Measurements from ENCODE around the gene ZNF813. TPM values are rescaled to one million over a fixed set of nuclear protein-coding genes. Genes with fewer than 3 reads are reported as not detected.

Gene ZNF813
- total and polyA plus RNA-seq, 9 of the 15 experiments (the other 6 are each of a cell fraction or from before 2014, with no cell fraction given) = 1.3 to 8.0 (median 5.3) TPM

DNA sequence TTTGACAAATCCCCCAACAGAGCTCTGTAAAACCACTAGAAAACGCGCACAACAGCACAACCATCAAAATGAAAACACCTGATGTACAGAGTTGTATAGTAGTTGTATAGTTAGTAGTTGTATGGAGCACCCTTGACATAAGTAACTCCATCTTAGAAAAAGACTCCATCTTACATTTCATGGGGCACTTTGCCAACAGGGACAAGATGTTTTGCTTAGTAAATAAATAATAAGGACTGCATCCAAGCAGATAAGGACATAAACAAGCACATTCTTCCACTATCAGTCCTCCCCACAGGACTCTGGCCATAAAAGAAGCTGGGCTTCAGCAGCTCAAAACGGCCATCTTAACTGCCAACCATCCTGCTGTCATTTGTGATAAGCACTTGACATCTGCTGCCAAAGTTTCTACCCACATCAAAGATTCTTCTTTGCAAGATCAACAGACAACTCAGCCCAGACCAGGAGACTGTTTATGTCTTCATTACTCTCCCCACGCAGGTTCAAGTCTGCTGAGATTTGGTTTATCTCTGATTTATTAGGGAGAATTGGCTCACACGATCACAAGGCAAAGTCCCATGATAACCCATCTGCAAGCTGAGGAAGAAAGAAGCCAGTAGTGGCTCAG lies 49.7 kb downstream of the ZNF813 start (continued):
- TF ChIP-seq XRCC4 (IDR thresholded peaks at IDR 0.05; ENCODE audit: extremely low read depth, insufficient read depth, insufficient read length) (no peak), YBX1 (IDR thresholded peaks at IDR 0.05) (no peak), MAFG (tag; conservative IDR thresholded peaks at IDR 0.05) (peak; percentile 60), RBFOX2 (IDR thresholded peaks at IDR 0.05; ENCODE audit: low read depth, low read length) (no peak), ZNF75A (CRISPR knock-in tag; IDR thresholded peaks at IDR 0.05) (no peak), BDP1 (IDR thresholded peaks at IDR 0.05; ENCODE audit: insufficient read depth, insufficient read length) (no peak), TAF7 (tag; IDR thresholded peaks at IDR 0.05) (no peak), KLF6 (CRISPR knock-in tag; IDR thresholded peaks at IDR 0.05; ENCODE audit: borderline replicate concordance) (peak; percentile 97; the same call in 1 of the 2 replicates), ZNF224 (CRISPR knock-in tag; IDR thresholded peaks at IDR 0.05) (no peak), STAT5B (CRISPR knock-in tag; IDR thresholded peaks at IDR 0.05) (peak; percentile 88; the same call in 1 of the 2 replicates), NCOA1 (IDR thresholded peaks at IDR 0.05; ENCODE audit: low read depth) (no peak), ZNF175 (CRISPR knock-in tag; IDR thresholded peaks at IDR 0.05; ENCODE audit: low read depth) (peak; percentile 99), FIP1L1 (IDR thresholded peaks at IDR 0.05; ENCODE audit: low read depth, low read length, poor library complexity, severe bottlenecking) (no peak), SMAD2 (IDR thresholded peaks at IDR 0.05; ENCODE audit: low read depth, low read length) (no peak), POLR2B (IDR thresholded peaks at IDR 0.05; ENCODE audit: low read depth, partially characterized antibody) (no peak), CTBP1 (IDR thresholded peaks at IDR 0.05; ENCODE audit: borderline replicate concordance) (no peak), POU5F1 (IDR thresholded peaks at IDR 0.05; ENCODE audit: borderline replicate concordance, low read depth, low read length, partially characterized antibody) (no peak), E2F3 (CRISPR knock-in tag; IDR thresholded peaks at IDR 0.05) (0 out of 2 replicates have a peak, but pooled peaks have one; percentile 49)
- TF ChIP-seq, protein P1, sequence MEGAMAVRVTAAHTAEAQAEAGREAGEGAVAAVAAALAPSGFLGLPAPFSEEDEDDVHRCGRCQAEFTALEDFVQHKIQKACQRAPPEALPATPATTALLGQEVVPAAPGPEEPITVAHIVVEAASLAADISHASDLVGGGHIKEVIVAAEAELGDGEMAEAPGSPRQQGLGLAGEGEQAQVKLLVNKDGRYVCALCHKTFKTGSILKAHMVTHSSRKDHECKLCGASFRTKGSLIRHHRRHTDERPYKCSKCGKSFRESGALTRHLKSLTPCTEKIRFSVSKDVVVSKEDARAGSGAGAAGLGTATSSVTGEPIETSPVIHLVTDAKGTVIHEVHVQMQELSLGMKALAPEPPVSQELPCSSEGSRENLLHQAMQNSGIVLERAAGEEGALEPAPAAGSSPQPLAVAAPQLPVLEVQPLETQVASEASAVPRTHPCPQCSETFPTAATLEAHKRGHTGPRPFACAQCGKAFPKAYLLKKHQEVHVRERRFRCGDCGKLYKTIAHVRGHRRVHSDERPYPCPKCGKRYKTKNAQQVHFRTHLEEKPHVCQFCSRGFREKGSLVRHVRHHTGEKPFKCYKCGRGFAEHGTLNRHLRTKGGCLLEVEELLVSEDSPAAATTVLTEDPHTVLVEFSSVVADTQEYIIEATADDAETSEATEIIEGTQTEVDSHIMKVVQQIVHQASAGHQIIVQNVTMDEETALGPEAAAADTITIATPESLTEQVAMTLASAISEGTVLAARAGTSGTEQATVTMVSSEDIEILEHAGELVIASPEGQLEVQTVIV (CRISPR knock-in tag; IDR thresholded peaks at IDR 0.05; ENCODE audit: borderline replicate concordance) = peak; percentile 67; the same call in 1 of the 2 replicates
- TF ChIP-seq, protein P2, sequence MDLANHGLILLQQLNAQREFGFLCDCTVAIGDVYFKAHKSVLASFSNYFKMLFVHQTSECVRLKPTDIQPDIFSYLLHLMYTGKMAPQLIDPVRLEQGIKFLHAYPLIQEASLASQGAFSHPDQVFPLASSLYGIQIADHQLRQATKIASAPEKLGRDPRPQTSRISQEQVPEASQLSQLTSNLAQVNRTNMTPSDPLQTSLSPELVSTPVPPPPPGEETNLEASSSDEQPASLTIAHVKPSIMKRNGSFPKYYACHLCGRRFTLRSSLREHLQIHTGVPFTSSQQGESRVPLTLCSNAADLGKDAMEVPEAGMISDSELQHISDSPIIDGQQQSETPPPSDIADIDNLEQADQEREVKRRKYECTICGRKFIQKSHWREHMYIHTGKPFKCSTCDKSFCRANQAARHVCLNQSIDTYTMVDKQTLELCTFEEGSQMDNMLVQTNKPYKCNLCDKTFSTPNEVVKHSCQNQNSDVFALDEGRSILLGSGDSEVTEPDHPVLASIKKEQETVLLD (IDR thresholded peaks at IDR 0.05) = no peak
- TF ChIP-seq, protein P3, sequence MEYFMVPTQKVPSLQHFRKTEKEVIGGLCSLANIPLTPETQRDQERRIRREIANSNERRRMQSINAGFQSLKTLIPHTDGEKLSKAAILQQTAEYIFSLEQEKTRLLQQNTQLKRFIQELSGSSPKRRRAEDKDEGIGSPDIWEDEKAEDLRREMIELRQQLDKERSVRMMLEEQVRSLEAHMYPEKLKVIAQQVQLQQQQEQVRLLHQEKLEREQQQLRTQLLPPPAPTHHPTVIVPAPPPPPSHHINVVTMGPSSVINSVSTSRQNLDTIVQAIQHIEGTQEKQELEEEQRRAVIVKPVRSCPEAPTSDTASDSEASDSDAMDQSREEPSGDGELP (CRISPR knock-in tag; IDR thresholded peaks at IDR 0.05; ENCODE audit: borderline replicate concordance) = no peak
- TF ChIP-seq, protein P4, sequence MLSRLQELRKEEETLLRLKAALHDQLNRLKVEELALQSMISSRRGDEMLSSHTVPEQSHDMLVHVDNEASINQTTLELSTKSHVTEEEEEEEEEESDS (CRISPR knock-in tag; IDR thresholded peaks at IDR 0.05) = peak; percentile 72
- TF ChIP-seq, protein P5, sequence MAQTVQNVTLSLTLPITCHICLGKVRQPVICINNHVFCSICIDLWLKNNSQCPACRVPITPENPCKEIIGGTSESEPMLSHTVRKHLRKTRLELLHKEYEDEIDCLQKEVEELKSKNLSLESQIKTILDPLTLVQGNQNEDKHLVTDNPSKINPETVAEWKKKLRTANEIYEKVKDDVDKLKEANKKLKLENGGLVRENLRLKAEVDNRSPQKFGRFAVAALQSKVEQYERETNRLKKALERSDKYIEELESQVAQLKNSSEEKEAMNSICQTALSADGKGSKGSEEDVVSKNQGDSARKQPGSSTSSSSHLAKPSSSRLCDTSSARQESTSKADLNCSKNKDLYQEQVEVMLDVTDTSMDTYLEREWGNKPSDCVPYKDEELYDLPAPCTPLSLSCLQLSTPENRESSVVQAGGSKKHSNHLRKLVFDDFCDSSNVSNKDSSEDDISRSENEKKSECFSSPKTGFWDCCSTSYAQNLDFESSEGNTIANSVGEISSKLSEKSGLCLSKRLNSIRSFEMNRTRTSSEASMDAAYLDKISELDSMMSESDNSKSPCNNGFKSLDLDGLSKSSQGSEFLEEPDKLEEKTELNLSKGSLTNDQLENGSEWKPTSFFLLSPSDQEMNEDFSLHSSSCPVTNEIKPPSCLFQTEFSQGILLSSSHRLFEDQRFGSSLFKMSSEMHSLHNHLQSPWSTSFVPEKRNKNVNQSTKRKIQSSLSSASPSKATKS (CRISPR knock-in tag; IDR thresholded peaks at IDR 0.05) = no peak

All from K562 (cell line).